Endothelial cell of umbilical vein (primary cell): ENCODE data around the gene SLC6A6. TPM values are rescaled to one million over a fixed set of nuclear protein-coding genes. Genes with fewer than 3 reads are reported as not detected.

Experiments
- BruUV-seq: library from RNA; stranded (reverse); fragments of 400-500 nt; replicated peaks from 2 replicates; lab custom pipeline; 2021; lab: Mats Ljungman, UMichigan
- CTCF ChIA-PET: fragments of 300-600, 350-600 bp; sonication (Branson Sonifier 250); formaldehyde crosslinking; loops from one replicate; lab custom pipeline; 2021; ENCODE audit warnings: antibody characterized with exemption, inconsistent platforms; lab: Charles Lee
- POLR2A ChIA-PET: fragments of 300-600, 350-600 bp; sonication (Branson Sonifier 250); formaldehyde crosslinking; loops from one replicate; lab custom pipeline; 2021; ENCODE audit warnings: antibody characterized with exemption, inconsistent platforms; lab: Charles Lee
- DNase-seq: peaks from one replicate; pipeline ENCODE4 v3.0.0-alpha.2; 2011; ENCODE audit warnings: low read depth, low spot score
- FAIRE-seq: peaks from 2 replicates; lab custom pipeline; 2011; peaks lifted over from hg19 to GRCh38; lab: Jason Lieb, UNC
- H2AFZ ChIP-seq: 2 replicates; pipeline ENCODE4 v1.6.0; 2012; ENCODE audit warnings: low read depth, low read length, control low read depth, inconsistent platforms
- H3K27ac ChIP-seq: 2 replicates; pipeline ENCODE4 v1.5.1; 2011; ENCODE audit warnings: low read depth, mild to moderate bottlenecking, control low read depth, low read length, moderate library complexity; ENCODE audit not compliant: insufficient read depth
- H3K27me3 ChIP-seq, 2 experiments: 2 replicates each; pipeline versions ENCODE4 v1.6.0 to v1.6.1; 2011; ENCODE audit warnings: low read length in 2 of 2, mixed read lengths in 1 of 2; ENCODE audit not compliant: control insufficient read depth in 2 of 2, insufficient read depth in 2 of 2
- H3K36me3 ChIP-seq, 2 experiments: 2 replicates in 1 of 2; 3 replicates in 1 of 2; pipeline ENCODE4 v1.5.1; 2011; ENCODE audit warnings: low read length in 2 of 2, mild to moderate bottlenecking in 1 of 2, moderate library complexity in 1 of 2; ENCODE audit not compliant: control insufficient read depth in 2 of 2, insufficient read depth in 2 of 2; ENCODE audit errors: extremely low read depth in 1 of 2
- H3K4me1 ChIP-seq: 3 replicates; pipeline ENCODE4 v1.5.1; 2011; ENCODE audit warnings: mild to moderate bottlenecking, low read length; ENCODE audit not compliant: control insufficient read depth, insufficient read depth; ENCODE audit errors: extremely low read depth
- H3K4me2 ChIP-seq: 2 replicates; pipeline ENCODE4 v1.6.1; 2011; ENCODE audit warnings: low read length, control low read depth, mixed read lengths; ENCODE audit not compliant: insufficient read depth
- H3K4me3 ChIP-seq, 3 experiments: fragments of 200-600 bp in 1 of 3; sonication (generic), shearing (Covaris generic) in 1 of 3; replicated peaks in 1 of 3; 2 replicates each; pipeline ENCODE4 v1.5.1; 2011 to 2016; ENCODE audit warnings: control low read depth in 3 of 3, low read length in 3 of 3, mild to moderate bottlenecking in 2 of 3, inconsistent platforms in 1 of 3, low read depth in 1 of 3, moderate library complexity in 1 of 3; ENCODE audit not compliant: insufficient read depth in 1 of 3
- H3K79me2 ChIP-seq: 2 replicates; pipeline ENCODE4 v1.6.0; 2012; ENCODE audit warnings: low read length, inconsistent platforms; ENCODE audit not compliant: control insufficient read depth, insufficient read depth
- H3K9ac ChIP-seq: replicated peaks from 2 replicates; pipeline ENCODE3; 2011; ENCODE audit warnings: low read length, control low read depth; ENCODE audit not compliant: insufficient read depth; ENCODE audit errors: extremely low read depth
- H3K9me1 ChIP-seq: replicated peaks from 3 replicates; pipeline ENCODE4 v1.6.0; 2011; ENCODE audit warnings: mild to moderate bottlenecking, low read length; ENCODE audit not compliant: control insufficient read depth, insufficient read depth; ENCODE audit errors: extremely low read depth
- H3K9me3 ChIP-seq: replicated peaks from 2 replicates; pipeline ENCODE4 v1.5.1; 2012; ENCODE audit warnings: low read length, inconsistent platforms; ENCODE audit not compliant: control insufficient read depth, insufficient read depth
- H4K20me1 ChIP-seq: replicated peaks from 2 replicates; pipeline ENCODE3; 2011; ENCODE audit warnings: mild to moderate bottlenecking, low read length; ENCODE audit not compliant: control insufficient read depth, insufficient read depth; ENCODE audit errors: extremely low read depth
- CTCF ChIP-seq, 2 donors: IDR thresholded peaks; 1 replicate in 1 of 2; 2 replicates in 1 of 2; pipeline ENCODE4 v1.5.1; 2011; ENCODE audit warnings: low read length in 2 of 2, mild to moderate bottlenecking in 2 of 2, moderate library complexity in 2 of 2, control low read depth in 1 of 2, inconsistent platforms in 1 of 2, low read depth in 1 of 2; ENCODE audit not compliant: insufficient read depth in 1 of 2; ENCODE audit errors: extremely low read depth in 1 of 2
- EZH2 ChIP-seq: IDR thresholded peaks from 2 replicates; pipeline ENCODE4 v1.6.1; 2012; ENCODE audit warnings: borderline replicate concordance, low read depth, mild to moderate bottlenecking, moderate library complexity, low read length, inconsistent platforms; ENCODE audit not compliant: severe bottlenecking
- FOS ChIP-seq: IDR thresholded peaks from 2 replicates; pipeline ENCODE4 v1.6.1; 2011; ENCODE audit warnings: mild to moderate bottlenecking, low read length, moderate library complexity, borderline replicate concordance; ENCODE audit not compliant: insufficient read depth
- GATA2 ChIP-seq: IDR thresholded peaks from 2 replicates; pipeline ENCODE4 v1.7.0; 2011; ENCODE audit warnings: low read depth, mild to moderate bottlenecking, moderate library complexity, mixed read lengths, low read length; ENCODE audit not compliant: insufficient read length, insufficient read depth
- JUN ChIP-seq: IDR thresholded peaks from 2 replicates; pipeline ENCODE4 v1.6.1; 2011; ENCODE audit warnings: borderline replicate concordance, low read depth; ENCODE audit not compliant: insufficient read length, insufficient read depth
- MAX ChIP-seq: IDR thresholded peaks from 2 replicates; pipeline ENCODE4 v1.6.1; 2011; ENCODE audit not compliant: insufficient read depth, insufficient read length
- MYC ChIP-seq: IDR thresholded peaks from one replicate; pipeline ENCODE4 v1.6.1; 2011; ENCODE audit warnings: mild to moderate bottlenecking, low read depth, low read length
- POLR2A ChIP-seq: IDR thresholded peaks from 2 replicates; pipeline ENCODE4 v1.6.1; 2012; ENCODE audit warnings: low read depth, mild to moderate bottlenecking, control low read depth, low read length
- POLR2AphosphoS5 ChIP-seq: IDR thresholded peaks from 2 replicates; pipeline ENCODE4 v1.6.1; 2012; ENCODE audit warnings: low read depth, mild to moderate bottlenecking, control low read depth, low read length, moderate library complexity; ENCODE audit not compliant: insufficient read depth
- dilution Hi-C: fragments of 300-500 bp; cut with MboI; formaldehyde crosslinking; loops from one replicate; pipeline ENCODE4 v1.15.0; 2019; ENCODE audit warnings: low sequenced_read_pairs; ENCODE audit not compliant: extremely low pct_ligation_motif_present
- intact Hi-C: fragments of 100-400 bp; cut with micrococcal nuclease; formaldehyde crosslinking; loops from one replicate; pipeline ENCODE4 v1.10.0; 2022
- polyA plus RNA-seq, 4 experiments: library from polyadenylated mRNA; depleted of rRNA in 3 of 4; stranded (reverse) in 3 of 4; unstranded in 1 of 4; fragments of >200 nt; gene quantifications; 2 replicates each; pipeline versions ENCODE4 v1.2.1 to v1.2.3, GENCODE V29; 2011 to 2012; ENCODE audit warnings: missing spikeins in 1 of 4
- total RNA-seq: library from RNA; stranded (reverse); gene quantifications from 2 replicates; pipeline ENCODE4 v1.2.3, GENCODE V29; 2021

Gene SLC6A6
- total and polyA plus RNA-seq, 2 donors (not counting 3 experiments of a cell fraction or from before 2014, with no cell fraction given) = 25.7 to 38.0 TPM

DNA sequence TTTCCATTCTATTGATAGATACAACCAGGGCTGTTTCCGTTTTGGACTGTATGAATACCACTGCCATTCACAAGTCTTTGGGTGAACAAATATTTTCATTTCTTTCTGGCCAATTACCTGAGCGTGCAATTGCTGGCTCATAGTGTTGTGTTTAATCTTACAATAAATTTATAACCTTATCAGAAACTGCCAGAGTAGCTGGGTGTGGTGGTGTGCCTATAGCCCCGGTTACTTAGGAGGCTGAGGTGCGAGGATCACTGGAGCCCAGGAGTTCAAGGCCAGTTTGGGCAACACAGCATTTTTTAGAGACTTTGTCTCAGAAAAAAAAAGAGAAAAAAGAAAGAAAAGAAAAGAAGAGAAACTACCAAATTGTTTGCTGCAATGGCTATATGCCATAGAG lies 5.4 kb upstream of the SLC6A6 start:
- Histone ChIP-seq H3K36me3 (no peaks in the 10 kb centered on the region), H3K27ac (no peak overlapping the region), H3K79me2 (no peaks in the 10 kb centered on the region), H3K4me1 (no peaks in the 10 kb centered on the region), H2AFZ (no peak overlapping the region), H3K9me3 (no peaks in the 10 kb centered on the region), H3K4me3 (no peak overlapping the region), H3K4me2 (no peak overlapping the region), H3K9ac (no peak overlapping the region), H3K27me3 (no peaks in the 10 kb centered on the region), H3K9me1 (no peaks in the 10 kb centered on the region), H4K20me1 (no peaks in the 10 kb centered on the region)
- ChIA-PET POLR2A (no interaction called here), CTCF (no interaction called here)
- dilution Hi-C loops (no loop called here), intact Hi-C loops (no loop called here)
- no peak for TF ChIP-seq POLR2A
- TF ChIP-seq GATA2 = no peak
- no peak for TF ChIP-seq JUN
- TF ChIP-seq MAX = no peak
- TF ChIP-seq FOS = no peak
- TF ChIP-seq EZH2 = no peak
- no peak for TF ChIP-seq MYC
- no peak for DNase-seq
- BruUV-seq = no TSS peak
- FAIRE-seq = no peak

GRCh38 chr3:14397531-14397930 lies 4.9 kb upstream of the SLC6A6 start:
- DNase-seq = no peak
- no peaks in the 10 kb centered on the region for H4K20me1 ChIP-seq
- intact Hi-C loops = no loop called here
- H3K9ac ChIP-seq = no peak overlapping the region
- no peak overlapping the region for H3K4me2 ChIP-seq
- no peak for FAIRE-seq
- no TSS peak for BruUV-seq
- TF ChIP-seq JUN (no peak), MAX (no peak), CTCF (IDR thresholded peaks at IDR 0.05; ENCODE audit: extremely low read depth in 1 of 2, insufficient read depth in 1 of 2, low read depth in 1 of 2, low read length in 2 of 2) (no peak), POLR2AphosphoS5 (no peak), FOS (no peak), MYC (no peak), EZH2 (no peak), GATA2 (no peak), POLR2A (no peak)
- ChIA-PET POLR2A (no interaction called here), CTCF (no interaction called here)
- H3K27me3 ChIP-seq = no peaks in the 10 kb centered on the region
- dilution Hi-C loops = no loop called here
- H3K36me3 ChIP-seq = no peaks in the 10 kb centered on the region
- H3K9me3 ChIP-seq = no peaks in the 10 kb centered on the region
- H3K4me1 ChIP-seq = no peaks in the 10 kb centered on the region
- no peaks in the 10 kb centered on the region for H3K79me2 ChIP-seq
- no peaks in the 10 kb centered on the region for H3K9me1 ChIP-seq
- H3K4me3 ChIP-seq = no peak overlapping the region
- H2AFZ ChIP-seq = no peak overlapping the region
- H3K27ac ChIP-seq = no peak overlapping the region
